Activated naive CD4-positive, alpha-beta T cell treated with anti-CD3 and anti-CD28 coated beads, Interleukin-2, amount 50 U/mL, for 72 hours (primary cell): ENCODE data around the gene RGL4. TPM values are rescaled to one million over a fixed set of nuclear protein-coding genes. Genes with fewer than 3 reads are reported as not detected.

Experiments used
- ATAC-seq, 2 donors: fragments of 150-1000 bp; cut with Tn5 transposase; 2 replicates each; pipeline ENCODE4 v1.10.0; 2021; ENCODE audit warnings: mild to moderate bottlenecking in 2 of 2, moderate library complexity in 2 of 2
- DNase-seq, 2 donors: peaks; one replicate each; pipeline ENCODE4 v3.0.0; 2021 to 2022; ENCODE audit warnings: low spot score in 2 of 2
- H3K27ac Mint-ChIP-seq, 2 donors: one replicate each; pipeline ENCODE4 v1.8.0; 2022; ENCODE audit warnings: mild to moderate bottlenecking in 2 of 2, mixed read lengths in 2 of 2
- H3K36me3 Mint-ChIP-seq, 2 donors: one replicate each; pipeline ENCODE4 v1.8.0; 2022; ENCODE audit warnings: mixed read lengths in 2 of 2
- H3K9me3 Mint-ChIP-seq, 2 donors: one replicate each; pipeline ENCODE4 v1.8.0; 2022; ENCODE audit warnings: mixed read lengths in 2 of 2
- total RNA-seq, 2 donors: library from RNA; stranded (reverse); gene quantifications; one replicate each; pipeline ENCODE4 v1.2.3, GENCODE V29; 2022

RGL4 gene
- total RNA-seq, 2 donors from 2014 or later, result 3.0 to 49.7 TPM

- no peak for DNase-seq
- no peaks in the 10 kb centered on the region for H3K9me3 Mint-ChIP-seq
- H3K27ac Mint-ChIP-seq, result no peak overlapping the region
- peaks cover 0 to 31% of the 10 kb centered on the region in 2 donors for H3K36me3 Mint-ChIP-seq
- no peak for ATAC-seq
Measured at GRCh38 chr22:23691748-23692423, 1.1 kb downstream of the RGL4 start.

- DNase-seq (no peak), ATAC-seq (no peak)
- H3K9me3 Mint-ChIP-seq, result no peaks in the 10 kb centered on the region
- H3K27ac Mint-ChIP-seq, result peak overlapping the region; percentile 42 to 74
- H3K36me3 Mint-ChIP-seq, result peaks cover 0 to 32% of the 10 kb centered on the region in 2 donors
Measured at GRCh38 chr22:23692598-23693291, 1.9 kb downstream of the RGL4 start.

GRCh38 chr22:23693979-23694680 lies 3.3 kb downstream of the RGL4 start:
- Mint-ChIP-seq H3K9me3 (no peaks in the 10 kb centered on the region), H3K27ac (peak overlapping the region; percentile 62 to 94), H3K36me3 (peaks cover 4 to 42% of the 10 kb centered on the region in 2 donors)
- ATAC-seq, result no peak
- peak in 1 of 2 donors; percentile 43 for DNase-seq

- DNase-seq (no peak), ATAC-seq (no peak)
- H3K36me3 Mint-ChIP-seq, result peaks cover 13 to 52% of the 10 kb centered on the region in 2 donors
- peaks cover 0 to 6% of the 10 kb centered on the region in 2 donors for H3K9me3 Mint-ChIP-seq
- H3K27ac Mint-ChIP-seq, result peak overlapping the region; percentile 94 to 100
Measured at GRCh38 chr22:23695141-23695540, 4.3 kb downstream of the RGL4 start.

- ATAC-seq, result no peak
- Mint-ChIP-seq H3K36me3 (peaks cover 19 to 58% of the 10 kb centered on the region in 2 donors), H3K9me3 (peaks cover 0 to 12% of the 10 kb centered on the region in 2 donors), H3K27ac (peak overlapping the region; percentile 94 to 100)
- DNase-seq, result no peak
Measured at GRCh38 chr22:23695571-23696325, 4.9 kb downstream of the RGL4 start.

- H3K9me3 Mint-ChIP-seq, result peaks cover 1 to 14% of the 10 kb centered on the region in 2 donors
- DNase-seq (peak; percentile 70 to 76), ATAC-seq (peak; percentile 98 to 100)
- H3K27ac Mint-ChIP-seq, result peak overlapping the region; percentile 94 to 100
- peaks cover 26 to 64% of the 10 kb centered on the region in 2 donors for H3K36me3 Mint-ChIP-seq
Measured at GRCh38 chr22:23696326-23696851, 5.6 kb downstream of the RGL4 start.

GRCh38 chr22:23697031-23697970 lies 6.5 kb downstream of the RGL4 start:
- H3K9me3 Mint-ChIP-seq, result peaks cover 6 to 23% of the 10 kb centered on the region in 2 donors
- ATAC-seq, result no peak
- H3K36me3 Mint-ChIP-seq, result peaks cover 35 to 73% of the 10 kb centered on the region in 2 donors
- DNase-seq, result peak; percentile 15 to 47
- H3K27ac Mint-ChIP-seq, result peak overlapping the region; percentile 94 to 100

- peak overlapping the region in 1 of 2 donors; percentile 87 for H3K27ac Mint-ChIP-seq
- DNase-seq (no peak), ATAC-seq (no peak)
- H3K36me3 Mint-ChIP-seq, result peaks cover 39 to 80% of the 10 kb centered on the region in 2 donors
- peaks cover 6 to 23% of the 10 kb centered on the region in 2 donors for H3K9me3 Mint-ChIP-seq
Measured at GRCh38 chr22:23698094-23698493, 7.3 kb downstream of the RGL4 start.

- ATAC-seq (no peak), DNase-seq (peak in 1 of 2 donors; percentile 48)
- H3K9me3 Mint-ChIP-seq, result peaks cover 6 to 23% of the 10 kb centered on the region in 2 donors
- H3K36me3 Mint-ChIP-seq, result peaks cover 41 to 84% of the 10 kb centered on the region in 2 donors
- peak overlapping the region in 1 of 2 donors; percentile 36 for H3K27ac Mint-ChIP-seq
Measured at GRCh38 chr22:23698673-23699235, 7.9 kb downstream of the RGL4 start.

GRCh38 chr22:23700706-23701105 lies 9.9 kb downstream of the RGL4 start:
- DNase-seq, result no peak
- Mint-ChIP-seq H3K9me3 (peaks cover 6 to 23% of the 10 kb centered on the region in 2 donors), H3K27ac (peak overlapping the region in 1 of 2 donors; percentile 63), H3K36me3 (peaks cover 49 to 83% of the 10 kb centered on the region in 2 donors)
- no peak for ATAC-seq

GRCh38 chr22:23704062-23704461 lies 13.2 kb downstream of the RGL4 start:
- peaks cover 6 to 23% of the 10 kb centered on the region in 2 donors for H3K9me3 Mint-ChIP-seq
- DNase-seq (no peak), ATAC-seq (no peak)
- peak overlapping the region; percentile 50 to 99 for H3K27ac Mint-ChIP-seq
- peaks cover 78 to 93% of the 10 kb centered on the region in 2 donors for H3K36me3 Mint-ChIP-seq

- Mint-ChIP-seq H3K9me3 (peaks cover 6 to 20% of the 10 kb centered on the region in 2 donors), H3K27ac (peak overlapping the region; percentile 76 to 99), H3K36me3 (peaks cover 80 to 93% of the 10 kb centered on the region in 2 donors)
- no peak for DNase-seq
- peak; percentile 65 to 67 for ATAC-seq
Measured at GRCh38 chr22:23704829-23705228, 14.0 kb downstream of the RGL4 start.

- H3K9me3 Mint-ChIP-seq, result peaks cover 6 to 15% of the 10 kb centered on the region in 2 donors
- ATAC-seq, result peak; percentile 78 to 81
- H3K27ac Mint-ChIP-seq, result peak overlapping the region; percentile 76 to 99
- peak in 1 of 2 donors; percentile 55 for DNase-seq
- H3K36me3 Mint-ChIP-seq, result peaks cover 80 to 93% of the 10 kb centered on the region in 2 donors
Measured at GRCh38 chr22:23705358-23705757, 14.5 kb downstream of the RGL4 start.

GRCh38 chr22:23708270-23708669 lies 17.5 kb downstream of the RGL4 start:
- H3K9me3 Mint-ChIP-seq, result no peaks in the 10 kb centered on the region
- H3K27ac Mint-ChIP-seq, result peak overlapping the region; percentile 49 to 93
- DNase-seq (no peak), ATAC-seq (peak; percentile 47 to 50)
- peaks cover 63 to 78% of the 10 kb centered on the region in 2 donors for H3K36me3 Mint-ChIP-seq

- Mint-ChIP-seq H3K36me3 (peaks cover 58 to 75% of the 10 kb centered on the region in 2 donors), H3K9me3 (no peaks in the 10 kb centered on the region), H3K27ac (peak overlapping the region; percentile 49 to 93)
- ATAC-seq (no peak), DNase-seq (no peak)
Measured at GRCh38 chr22:23709107-23709506, 18.3 kb downstream of the RGL4 start.
